ENCODE results near the gene RASGRF1. TPM values are rescaled to one million over a fixed set of nuclear protein-coding genes. Genes with fewer than 3 reads are reported as not detected.

The RASGRF1 gene
- total RNA-seq, 2 donors from 2014 or later: 0.09 to 1.1 TPM

DNA sequence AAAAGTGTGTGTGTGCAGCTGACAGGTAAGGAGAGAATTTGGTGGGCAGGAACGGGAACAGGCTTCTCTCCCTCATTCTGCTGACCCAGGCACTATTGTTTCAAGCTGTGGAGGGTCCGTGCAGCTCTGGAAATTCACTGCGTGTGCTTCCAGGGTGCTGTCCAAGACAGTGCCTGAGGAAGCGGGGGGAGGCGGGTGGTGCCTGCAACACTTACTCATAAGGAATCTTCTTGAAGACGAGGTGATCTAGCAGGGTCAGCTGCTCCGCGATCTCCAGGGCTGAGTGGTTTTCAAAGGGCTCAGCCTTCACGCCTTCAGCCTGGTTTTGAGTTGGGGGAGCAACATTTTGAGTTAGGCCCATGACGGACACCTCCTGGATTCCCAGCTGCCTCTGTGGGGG is 99.1 kb downstream of the RASGRF1 start:
- TF ChIP-seq POLR2AphosphoS5 (IDR thresholded peaks at IDR 0.05): peak; percentile 17
- TF ChIP-seq, protein P1, sequence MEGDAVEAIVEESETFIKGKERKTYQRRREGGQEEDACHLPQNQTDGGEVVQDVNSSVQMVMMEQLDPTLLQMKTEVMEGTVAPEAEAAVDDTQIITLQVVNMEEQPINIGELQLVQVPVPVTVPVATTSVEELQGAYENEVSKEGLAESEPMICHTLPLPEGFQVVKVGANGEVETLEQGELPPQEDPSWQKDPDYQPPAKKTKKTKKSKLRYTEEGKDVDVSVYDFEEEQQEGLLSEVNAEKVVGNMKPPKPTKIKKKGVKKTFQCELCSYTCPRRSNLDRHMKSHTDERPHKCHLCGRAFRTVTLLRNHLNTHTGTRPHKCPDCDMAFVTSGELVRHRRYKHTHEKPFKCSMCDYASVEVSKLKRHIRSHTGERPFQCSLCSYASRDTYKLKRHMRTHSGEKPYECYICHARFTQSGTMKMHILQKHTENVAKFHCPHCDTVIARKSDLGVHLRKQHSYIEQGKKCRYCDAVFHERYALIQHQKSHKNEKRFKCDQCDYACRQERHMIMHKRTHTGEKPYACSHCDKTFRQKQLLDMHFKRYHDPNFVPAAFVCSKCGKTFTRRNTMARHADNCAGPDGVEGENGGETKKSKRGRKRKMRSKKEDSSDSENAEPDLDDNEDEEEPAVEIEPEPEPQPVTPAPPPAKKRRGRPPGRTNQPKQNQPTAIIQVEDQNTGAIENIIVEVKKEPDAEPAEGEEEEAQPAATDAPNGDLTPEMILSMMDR (IDR thresholded peaks at IDR 0.05): no peak
- H3K4me1 ChIP-seq (replicated peaks): peaks cover 8% of the 10 kb centered on the region
- H3K27ac ChIP-seq: peak overlapping the region in 1 of 2 donors; percentile 78
- no peak overlapping the region for H3K4me3 ChIP-seq
- H3K36me3 ChIP-seq: no peaks in the 10 kb centered on the region
- intact Hi-C loops (cut with DNase I): no loop called here
- no peaks in the 10 kb centered on the region for H3K27me3 ChIP-seq (replicated peaks; ENCODE audit: insufficient read depth)
- WGBS: 79% methylated on average over 10 of the region's 10 CpGs
- DNase-seq (ENCODE audit: low spot score): no peak
- no peaks in the 10 kb centered on the region for H3K9me3 ChIP-seq

DNA sequence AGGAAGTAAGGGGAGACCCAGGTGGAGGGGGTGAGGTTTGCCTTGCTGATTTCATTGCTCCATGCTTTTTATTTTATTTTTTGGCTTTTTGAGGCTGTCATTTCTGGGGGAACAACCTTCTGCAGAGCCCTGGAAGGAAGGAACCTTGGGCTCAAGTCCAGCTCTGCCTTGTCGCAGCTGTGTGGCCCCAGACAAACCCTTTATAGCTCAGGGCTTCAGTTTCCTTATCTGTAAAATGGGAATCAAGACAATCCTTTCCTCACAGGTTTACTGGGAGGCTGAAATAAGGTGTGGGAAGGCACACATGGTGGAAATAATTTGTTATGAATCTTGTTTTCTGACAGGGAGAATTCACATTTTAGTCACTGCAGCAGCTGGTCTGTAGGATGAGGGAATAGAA is 100.3 kb downstream of the RASGRF1 start:
- TF ChIP-seq POLR2A (IDR thresholded peaks at IDR 0.05): no peak
- TF ChIP-seq, protein P1 (IDR thresholded peaks at IDR 0.05): no peak
- TF ChIP-seq POLR2AphosphoS5 (IDR thresholded peaks at IDR 0.05): no peak
- 67% methylated on average over 1 of the region's 1 CpG for WGBS
- Histone ChIP-seq H3K36me3 (no peaks in the 10 kb centered on the region), H3K27ac (peak overlapping the region; percentile 7 to 78), H3K4me1 (replicated peaks) (peaks cover 8% of the 10 kb centered on the region), H3K27me3 (replicated peaks; ENCODE audit: insufficient read depth) (no peaks in the 10 kb centered on the region), H3K9me3 (no peaks in the 10 kb centered on the region), H3K4me3 (no peak overlapping the region)
- intact Hi-C loops (cut with DNase I): no loop called here
- no peak for DNase-seq (ENCODE audit: low spot score)

DNA sequence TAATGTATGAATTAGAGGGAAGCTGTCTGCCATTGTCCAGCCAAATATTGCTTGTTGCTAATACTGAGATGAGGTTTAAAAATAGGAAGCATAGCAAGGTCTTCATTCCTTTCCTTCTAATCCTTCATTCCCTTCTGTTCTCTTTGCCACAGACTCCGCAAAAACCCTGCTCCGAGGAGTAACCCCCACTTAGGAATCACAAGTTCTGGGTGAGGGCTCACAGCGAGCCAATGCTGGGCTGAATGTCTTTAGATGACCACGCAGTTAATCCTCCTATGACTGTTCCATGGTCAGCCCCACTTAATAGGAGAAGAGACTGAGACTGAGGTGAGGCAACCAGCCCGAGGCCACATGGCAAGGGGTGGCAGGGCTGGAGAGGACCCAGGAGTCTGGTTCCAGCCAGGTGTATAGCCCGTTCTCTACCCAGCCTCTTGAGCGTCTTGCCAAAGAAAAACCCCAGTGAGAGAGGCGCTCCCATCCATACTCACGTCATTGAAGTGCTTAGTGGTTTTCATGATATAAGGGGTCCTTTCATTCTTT is 100.8 kb downstream of the RASGRF1 start:
- intact Hi-C loops (cut with DNase I): no loop called here
- Histone ChIP-seq H3K36me3 (no peaks in the 10 kb centered on the region), H3K27ac (peak overlapping the region; percentile 7 to 78), H3K9me3 (no peaks in the 10 kb centered on the region), H3K4me1 (replicated peaks) (peaks cover 8% of the 10 kb centered on the region), H3K4me3 (no peak overlapping the region), H3K27me3 (replicated peaks; ENCODE audit: insufficient read depth) (no peaks in the 10 kb centered on the region)
- TF ChIP-seq, protein P1 (IDR thresholded peaks at IDR 0.05): no peak
- TF ChIP-seq POLR2AphosphoS5 (IDR thresholded peaks at IDR 0.05) (no peak), POLR2A (IDR thresholded peaks at IDR 0.05) (no peak)
- DNase-seq (ENCODE audit: low spot score): no peak
- WGBS: 91% methylated on average over 9 of the region's 9 CpGs

DNA sequence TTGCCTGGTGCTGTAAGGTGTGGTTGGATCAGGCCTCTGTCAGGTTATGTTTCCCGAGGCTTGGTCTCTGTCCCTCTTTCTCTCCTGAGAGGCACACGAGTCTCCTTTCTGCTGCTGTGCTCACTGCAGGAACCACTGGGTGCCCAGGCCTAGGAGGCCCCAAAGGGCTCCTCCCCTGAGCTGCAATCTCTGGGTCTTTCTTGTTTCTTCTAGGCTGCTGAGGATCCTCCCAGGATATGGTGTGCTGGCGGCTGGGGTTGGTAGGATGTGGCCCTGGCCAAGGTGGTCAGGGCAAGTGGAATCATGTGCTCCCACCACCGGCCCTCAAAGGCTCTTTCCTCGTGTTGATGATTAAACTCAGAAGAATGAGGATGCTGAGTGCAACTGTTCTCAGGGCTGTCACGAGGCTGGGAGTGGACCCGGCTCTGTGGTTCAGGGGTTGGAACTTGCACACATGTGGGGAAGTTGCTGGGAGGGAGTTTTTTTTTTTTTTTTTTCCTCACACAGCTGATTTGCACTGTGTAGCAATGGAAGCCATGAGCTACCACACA is 102.1 kb downstream of the RASGRF1 start:
- TF ChIP-seq POLR2AphosphoS5 (IDR thresholded peaks at IDR 0.05) (peak; percentile 97), POLR2A (IDR thresholded peaks at IDR 0.05) (peak; percentile 48)
- TF ChIP-seq, protein P1 (IDR thresholded peaks at IDR 0.05): no peak
- Histone ChIP-seq H3K4me3 (no peak overlapping the region), H3K4me1 (replicated peaks) (peaks cover 8% of the 10 kb centered on the region), H3K9me3 (no peaks in the 10 kb centered on the region), H3K36me3 (no peaks in the 10 kb centered on the region), H3K27ac (peak overlapping the region; percentile 72 to 78), H3K27me3 (replicated peaks; ENCODE audit: insufficient read depth) (no peaks in the 10 kb centered on the region)
- intact Hi-C loops (cut with DNase I): no loop called here
- DNase-seq (ENCODE audit: low spot score): peak; percentile 87
- WGBS: 20% methylated on average over 7 of the region's 7 CpGs

Data from prostate gland (tissue), 2 donors.